Measurements from ENCODE around the gene SHMT1.
"Not testable (repeated sequence)": the region's sequence is repeated elsewhere in the genome, so short reads cannot be mapped to it uniquely, and the experiment has no call there.

The SHMT1 gene

DNA sequence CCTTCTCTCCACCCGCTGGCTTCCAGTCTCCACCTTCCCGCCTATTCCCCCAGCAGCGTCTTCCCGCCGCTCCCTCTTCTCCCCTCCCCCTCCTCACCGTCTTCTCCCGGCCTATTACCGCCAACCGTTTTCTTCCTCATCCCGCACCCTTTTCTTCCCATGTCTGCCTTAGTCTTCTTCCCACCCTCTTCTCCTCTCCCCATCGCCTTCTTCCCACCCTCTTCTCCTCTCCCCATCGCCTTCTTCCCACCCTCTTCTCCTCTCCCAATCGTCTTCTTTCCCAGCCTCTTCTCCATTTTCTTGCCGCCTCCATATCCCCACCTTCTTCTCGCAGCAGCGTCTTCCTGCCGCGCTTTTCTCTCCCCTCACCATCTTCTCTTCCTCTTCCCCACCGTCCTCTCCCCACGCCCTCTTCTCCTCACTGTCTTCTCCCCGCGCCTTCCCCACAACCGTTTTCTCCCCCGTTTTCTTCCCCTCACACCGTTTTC, 48.1 kb upstream of the SHMT1 start (continued):
- peak; percentile 50; the same call in 1 of the 2 replicates for TF ChIP-seq ZBTB8A (tag by site-specific recombination; IDR thresholded peaks at IDR 0.05)
- peak; percentile 82 for TF ChIP-seq ZNF341 (tag by site-specific recombination; IDR thresholded peaks at IDR 0.05; ENCODE audit: low read depth)
- 0 out of 2 replicates have a peak, but pooled peaks have one; percentile 58 for TF ChIP-seq ZNF239 (tag by site-specific recombination; IDR thresholded peaks at IDR 0.05)

DNA sequence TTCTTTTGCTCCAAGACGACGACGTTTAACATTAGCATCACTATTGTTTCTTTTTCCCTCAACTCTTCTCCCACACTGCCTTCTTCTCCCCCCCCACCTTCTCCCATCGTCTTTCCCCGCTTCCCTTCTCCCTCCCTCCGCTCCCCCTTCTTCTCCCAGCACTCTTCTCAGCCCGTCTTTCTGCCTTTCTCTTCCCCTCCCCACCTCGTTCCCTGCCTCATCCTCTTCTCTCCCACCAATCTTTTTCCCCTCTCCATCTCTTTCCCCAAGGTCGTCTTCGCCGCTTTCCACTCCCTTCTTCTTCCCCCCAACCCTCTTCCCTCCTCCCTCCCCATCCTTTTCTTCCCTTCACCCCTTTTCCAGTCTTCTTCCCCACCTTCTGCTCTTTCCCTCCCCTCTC, 47.4 kb upstream of the SHMT1 start:
- TF ChIP-seq KLF8 (tag by site-specific recombination; IDR thresholded peaks at IDR 0.05) (0 out of 2 replicates have a peak, but pooled peaks have one; percentile 23), ZNF341 (tag by site-specific recombination; IDR thresholded peaks at IDR 0.05; ENCODE audit: low read depth) (peak; percentile 48), ZNF76 (tag by site-specific recombination; IDR thresholded peaks at IDR 0.05; ENCODE audit: borderline replicate concordance, low read depth) (peak; percentile 71; the same call in 1 of the 2 replicates), ZNF366 (tag by site-specific recombination; conservative IDR thresholded peaks at IDR 0.05) (peak; percentile 21), PRDM1 (tag by site-specific recombination; IDR thresholded peaks at IDR 0.05) (peak; percentile 69; the same call in 1 of the 2 replicates), IKZF3 (tag by site-specific recombination; IDR thresholded peaks at IDR 0.05) (peak; percentile 26; the same call in 1 of the 2 replicates)
- TF ChIP-seq, protein P1, sequence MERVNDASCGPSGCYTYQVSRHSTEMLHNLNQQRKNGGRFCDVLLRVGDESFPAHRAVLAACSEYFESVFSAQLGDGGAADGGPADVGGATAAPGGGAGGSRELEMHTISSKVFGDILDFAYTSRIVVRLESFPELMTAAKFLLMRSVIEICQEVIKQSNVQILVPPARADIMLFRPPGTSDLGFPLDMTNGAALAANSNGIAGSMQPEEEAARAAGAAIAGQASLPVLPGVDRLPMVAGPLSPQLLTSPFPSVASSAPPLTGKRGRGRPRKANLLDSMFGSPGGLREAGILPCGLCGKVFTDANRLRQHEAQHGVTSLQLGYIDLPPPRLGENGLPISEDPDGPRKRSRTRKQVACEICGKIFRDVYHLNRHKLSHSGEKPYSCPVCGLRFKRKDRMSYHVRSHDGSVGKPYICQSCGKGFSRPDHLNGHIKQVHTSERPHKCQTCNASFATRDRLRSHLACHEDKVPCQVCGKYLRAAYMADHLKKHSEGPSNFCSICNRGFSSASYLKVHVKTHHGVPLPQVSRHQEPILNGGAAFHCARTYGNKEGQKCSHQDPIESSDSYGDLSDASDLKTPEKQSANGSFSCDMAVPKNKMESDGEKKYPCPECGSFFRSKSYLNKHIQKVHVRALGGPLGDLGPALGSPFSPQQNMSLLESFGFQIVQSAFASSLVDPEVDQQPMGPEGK (tag by site-specific recombination; IDR thresholded peaks at IDR 0.05) = 0 out of 2 replicates have a peak, but pooled peaks have one; percentile 20
- TF ChIP-seq, protein P2, sequence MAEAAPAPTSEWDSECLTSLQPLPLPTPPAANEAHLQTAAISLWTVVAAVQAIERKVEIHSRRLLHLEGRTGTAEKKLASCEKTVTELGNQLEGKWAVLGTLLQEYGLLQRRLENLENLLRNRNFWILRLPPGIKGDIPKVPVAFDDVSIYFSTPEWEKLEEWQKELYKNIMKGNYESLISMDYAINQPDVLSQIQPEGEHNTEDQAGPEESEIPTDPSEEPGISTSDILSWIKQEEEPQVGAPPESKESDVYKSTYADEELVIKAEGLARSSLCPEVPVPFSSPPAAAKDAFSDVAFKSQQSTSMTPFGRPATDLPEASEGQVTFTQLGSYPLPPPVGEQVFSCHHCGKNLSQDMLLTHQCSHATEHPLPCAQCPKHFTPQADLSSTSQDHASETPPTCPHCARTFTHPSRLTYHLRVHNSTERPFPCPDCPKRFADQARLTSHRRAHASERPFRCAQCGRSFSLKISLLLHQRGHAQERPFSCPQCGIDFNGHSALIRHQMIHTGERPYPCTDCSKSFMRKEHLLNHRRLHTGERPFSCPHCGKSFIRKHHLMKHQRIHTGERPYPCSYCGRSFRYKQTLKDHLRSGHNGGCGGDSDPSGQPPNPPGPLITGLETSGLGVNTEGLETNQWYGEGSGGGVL (tag by site-specific recombination; IDR thresholded peaks at IDR 0.05) = peak; percentile 86
- H3K36me3 ChIP-seq (ENCODE audit: control insufficient read depth in 2 of 2, insufficient read depth in 1 of 2, low read length in 2 of 2); H3K9me3 ChIP-seq (ENCODE audit: control insufficient read depth, insufficient read depth, low read depth, low read length); POLR2A ChIA-PET; H3K4me1 ChIP-seq (ENCODE audit: control insufficient read depth, insufficient read depth, low read length); CTCF ChIA-PET: not testable (repeated sequence)
- peak overlapping the region; percentile 62; the same call in 1 of the 2 replicates for H3K27ac ChIP-seq (ENCODE audit: extremely low read depth, low read depth, low read length)
- peak overlapping the region; percentile 44 for H3K4me3 ChIP-seq (ENCODE audit: low read depth, low read length)

DNA sequence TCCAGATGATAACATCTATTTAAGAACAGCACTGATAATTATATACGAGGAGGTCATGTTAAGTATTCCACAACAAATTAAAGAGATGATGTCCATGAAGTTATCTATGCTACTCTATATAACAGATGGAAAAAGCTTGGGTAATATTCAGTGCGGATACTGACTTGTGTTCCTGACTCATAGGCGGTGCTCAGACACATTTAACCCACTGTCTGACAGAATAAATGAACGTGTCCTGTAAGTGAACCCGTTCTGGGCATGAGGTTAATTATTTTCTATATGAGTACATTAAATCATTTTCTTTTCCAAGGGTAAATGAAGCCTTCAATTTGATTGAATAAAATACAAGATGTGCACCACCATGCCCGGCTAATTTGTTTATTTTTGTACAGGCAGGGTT, 46.0 kb upstream of the SHMT1 start:
- H3K36me3 ChIP-seq (ENCODE audit: control insufficient read depth in 2 of 2, insufficient read depth in 1 of 2, low read length in 2 of 2); POLR2A ChIA-PET; H3K9me3 ChIP-seq (ENCODE audit: control insufficient read depth, insufficient read depth, low read depth, low read length); H3K27ac ChIP-seq (ENCODE audit: extremely low read depth, low read depth, low read length); H3K4me1 ChIP-seq (ENCODE audit: control insufficient read depth, insufficient read depth, low read length); H3K4me3 ChIP-seq (ENCODE audit: low read depth, low read length): not testable (repeated sequence)
- CTCF ChIA-PET = interaction anchor here (0.6 kb wide), 1 partner anchor 54 kb away, joined by 3 read pairs; no protein-coding TSS in a partner anchor
- peak; percentile 27; the same call in 1 of the 2 replicates for TF ChIP-seq SP7 (tag by site-specific recombination; IDR thresholded peaks at IDR 0.05)

DNA sequence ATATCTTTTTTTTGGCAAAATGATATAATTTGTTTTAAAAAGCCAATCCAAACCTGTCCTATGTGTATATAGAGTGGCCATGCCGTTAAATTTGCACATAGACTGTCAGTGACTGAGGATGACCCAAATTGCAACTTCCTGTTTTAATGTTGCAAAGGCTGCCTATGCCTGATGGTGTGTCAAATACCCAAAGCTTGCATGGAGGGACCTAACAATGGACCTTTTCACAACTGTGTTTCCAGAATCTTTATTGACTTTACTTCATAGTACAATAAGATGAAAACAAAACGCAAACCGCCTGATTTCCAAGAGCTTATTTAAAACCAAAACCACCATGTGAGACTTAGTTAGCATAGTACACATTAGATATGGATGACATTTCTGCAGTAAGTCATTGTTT, 45.6 kb upstream of the SHMT1 start:
- POLR2A ChIA-PET; H3K36me3 ChIP-seq (ENCODE audit: control insufficient read depth in 2 of 2, insufficient read depth in 1 of 2, low read length in 2 of 2); H3K4me3 ChIP-seq (ENCODE audit: low read depth, low read length); H3K27ac ChIP-seq (ENCODE audit: extremely low read depth, low read depth, low read length); H3K4me1 ChIP-seq (ENCODE audit: control insufficient read depth, insufficient read depth, low read length); H3K9me3 ChIP-seq (ENCODE audit: control insufficient read depth, insufficient read depth, low read depth, low read length): not testable (repeated sequence)
- TF ChIP-seq ZNF335 (tag by site-specific recombination; conservative IDR thresholded peaks at IDR 0.05) = peak; percentile 60
- CTCF ChIA-PET = interaction anchor here (0.6 kb wide), 1 partner anchor 54 kb away, joined by 3 read pairs; no protein-coding TSS in a partner anchor

DNA sequence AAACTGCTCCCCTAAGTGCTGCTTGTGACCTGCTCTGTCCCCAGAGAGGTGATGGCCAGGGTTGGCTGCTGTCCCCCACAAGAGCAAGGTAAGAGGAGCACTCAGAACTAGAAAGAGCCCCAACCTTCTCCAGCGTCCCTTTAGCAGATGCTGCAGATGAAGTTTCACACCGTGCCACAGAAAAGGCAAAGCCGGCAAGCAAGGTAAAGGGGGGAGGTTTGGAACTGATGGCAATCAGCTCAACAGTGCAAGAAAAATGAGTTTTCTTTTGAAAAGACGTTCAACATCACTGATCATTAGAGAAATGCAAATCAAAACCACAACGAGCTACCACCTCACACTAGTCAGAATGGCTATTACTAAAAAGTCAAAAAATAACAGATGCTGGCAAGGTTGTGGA, 40.3 kb upstream of the SHMT1 start:
- H3K9me3 ChIP-seq (ENCODE audit: control insufficient read depth, insufficient read depth, low read depth, low read length); H3K4me1 ChIP-seq (ENCODE audit: control insufficient read depth, insufficient read depth, low read length); CTCF ChIA-PET; H3K4me3 ChIP-seq (ENCODE audit: low read depth, low read length); POLR2A ChIA-PET; H3K27ac ChIP-seq (ENCODE audit: extremely low read depth, low read depth, low read length); H3K36me3 ChIP-seq (ENCODE audit: control insufficient read depth in 2 of 2, insufficient read depth in 1 of 2, low read length in 2 of 2): not testable (repeated sequence)

DNA sequence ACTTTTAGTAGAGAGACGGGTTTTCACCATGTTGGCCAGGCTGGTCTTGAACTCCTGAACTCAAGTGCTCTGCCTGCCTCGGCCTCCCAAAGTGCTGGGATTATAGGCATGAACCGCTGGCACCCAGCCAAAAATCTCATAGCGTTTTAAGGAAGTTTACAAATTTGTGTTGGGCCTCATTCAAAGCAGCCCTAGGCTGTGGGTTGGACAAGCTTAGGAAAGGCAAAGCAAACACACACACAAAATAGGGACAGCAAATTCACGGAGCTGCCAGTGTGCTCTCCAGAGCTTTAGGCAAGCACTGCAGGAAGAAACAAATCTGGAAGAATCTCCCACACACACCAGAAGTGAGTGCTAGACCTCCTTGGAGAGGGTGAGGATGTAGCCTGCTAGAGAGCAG, 39.8 kb upstream of the SHMT1 start:
- H3K9me3 ChIP-seq (ENCODE audit: control insufficient read depth, insufficient read depth, low read depth, low read length); POLR2A ChIA-PET; H3K27ac ChIP-seq (ENCODE audit: extremely low read depth, low read depth, low read length); H3K36me3 ChIP-seq (ENCODE audit: control insufficient read depth in 2 of 2, insufficient read depth in 1 of 2, low read length in 2 of 2); H3K4me1 ChIP-seq (ENCODE audit: control insufficient read depth, insufficient read depth, low read length); CTCF ChIA-PET; H3K4me3 ChIP-seq (ENCODE audit: low read depth, low read length): not testable (repeated sequence)

DNA sequence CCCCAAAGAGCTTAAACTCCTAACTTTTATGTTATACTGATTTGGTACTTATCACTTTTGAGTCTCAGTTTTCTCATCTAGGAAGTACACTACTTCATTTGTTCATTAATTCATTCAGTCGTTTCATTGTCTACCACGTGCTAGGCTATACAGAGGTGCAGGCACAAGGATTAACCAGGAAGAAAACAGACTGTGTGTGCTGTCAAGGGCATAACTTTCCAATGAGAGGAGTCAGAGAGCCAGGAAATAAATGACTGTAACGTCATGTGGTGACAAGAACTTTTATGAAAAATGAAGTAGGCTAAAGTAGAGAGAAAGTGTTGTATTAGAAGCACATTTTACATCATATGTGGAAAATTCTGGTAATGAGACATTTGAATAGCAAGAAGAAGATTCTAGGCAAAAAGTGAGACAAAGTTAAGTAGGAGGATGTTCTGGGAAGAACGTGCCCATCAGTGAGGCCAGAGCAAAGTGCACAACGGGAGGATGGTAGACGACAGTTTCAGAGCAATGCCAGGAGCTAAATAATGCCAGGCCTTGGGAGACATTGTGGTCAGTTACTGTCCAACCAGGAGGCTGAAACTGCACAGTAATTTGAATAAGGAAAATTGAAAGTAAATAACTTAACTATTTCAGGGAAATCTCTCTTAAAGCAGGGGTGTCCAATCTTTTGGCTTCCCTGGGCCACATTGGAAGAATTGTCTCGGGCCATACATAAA, 38.7 kb upstream of the SHMT1 start:
- H3K36me3 ChIP-seq (ENCODE audit: control insufficient read depth in 2 of 2, insufficient read depth in 1 of 2, low read length in 2 of 2); H3K27ac ChIP-seq (ENCODE audit: extremely low read depth, low read depth, low read length); POLR2A ChIA-PET; CTCF ChIA-PET; H3K4me3 ChIP-seq (ENCODE audit: low read depth, low read length); H3K4me1 ChIP-seq (ENCODE audit: control insufficient read depth, insufficient read depth, low read length); H3K9me3 ChIP-seq (ENCODE audit: control insufficient read depth, insufficient read depth, low read depth, low read length): not testable (repeated sequence)

Measured in HEK293 (cell line).